ENCODE data around the gene KCNA1.

The KCNA1 gene

DNA sequence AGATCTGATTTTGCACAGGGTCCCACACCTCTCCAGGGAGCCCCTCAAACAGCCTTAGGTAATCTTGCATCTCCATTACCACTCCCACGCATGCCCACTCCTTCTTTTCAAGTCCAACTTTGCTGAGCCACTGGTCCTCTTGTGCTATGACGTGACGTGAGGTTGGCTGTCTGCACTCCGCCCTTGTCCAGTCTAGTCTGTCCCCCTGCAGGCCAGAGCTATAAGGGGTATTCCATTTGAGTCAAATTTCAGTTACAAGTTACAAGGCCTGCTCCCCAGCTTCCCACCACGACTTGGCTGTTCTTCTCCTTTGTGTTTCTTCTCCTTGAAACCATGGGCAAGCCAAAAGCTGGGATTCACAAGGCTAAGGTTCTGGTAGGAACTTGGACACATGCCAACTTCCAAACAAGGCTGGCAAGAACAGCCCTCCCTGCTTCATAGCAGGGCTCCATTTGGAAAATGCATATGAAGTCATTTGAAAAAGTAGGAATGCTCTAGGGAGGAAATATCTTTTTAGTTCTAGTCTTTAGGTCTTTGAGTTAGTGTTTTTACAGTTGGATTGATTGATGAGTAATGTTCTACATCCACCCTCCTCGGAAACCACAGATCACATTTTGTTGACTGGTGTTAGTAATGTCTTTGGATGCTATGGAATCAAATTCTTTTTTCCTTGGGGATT is 49.1 kb downstream of the KCNA1 start:
- no peak for DNase-seq (ENCODE audit: low read depth, low spot score)
- H3K27ac ChIP-seq = no peak overlapping the region

DNA sequence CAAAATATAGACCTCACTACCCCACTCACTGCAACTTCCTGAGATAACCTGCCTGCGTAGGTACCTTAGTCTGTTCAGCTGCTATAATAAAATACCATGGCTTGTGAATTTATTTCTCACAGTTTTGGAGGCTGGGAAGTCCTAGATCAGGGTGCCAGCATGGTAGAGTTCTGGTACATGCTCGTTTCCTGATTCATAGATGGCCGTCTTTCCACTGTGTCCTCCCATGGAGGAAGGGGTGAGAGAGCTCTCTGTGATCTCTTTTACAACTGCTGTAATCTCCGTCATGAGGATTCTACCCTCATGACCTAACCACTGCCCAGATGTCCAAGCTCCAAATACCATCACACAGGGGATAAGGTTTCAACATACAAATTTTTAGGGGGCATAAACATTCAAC is 49.7 kb downstream of the KCNA1 start:
- no peak overlapping the region for H3K27ac ChIP-seq
- DNase-seq (ENCODE audit: low read depth, low spot score) = no peak

DNA sequence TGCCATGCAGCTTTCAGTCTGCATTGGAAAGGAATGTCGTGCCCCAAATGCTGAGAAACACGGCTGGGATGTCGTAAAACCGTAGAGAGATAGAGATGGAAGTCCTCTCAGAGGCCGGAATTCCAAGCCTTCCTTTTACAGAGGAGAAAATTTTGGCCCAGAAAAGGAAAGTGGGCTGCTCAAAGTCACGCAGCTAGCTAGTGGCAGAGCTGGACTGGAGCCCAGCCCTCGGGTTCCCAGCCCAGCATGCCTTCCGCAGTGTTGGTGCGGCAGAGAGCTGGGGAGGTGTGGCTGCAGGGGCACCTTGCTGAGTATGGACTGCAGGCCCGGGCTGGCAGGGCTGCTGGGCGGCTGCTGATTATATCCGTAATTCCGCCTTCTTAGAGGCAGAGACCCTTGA is 50.3 kb downstream of the KCNA1 start:
- DNase-seq (ENCODE audit: low read depth, low spot score) = no peak

DNA sequence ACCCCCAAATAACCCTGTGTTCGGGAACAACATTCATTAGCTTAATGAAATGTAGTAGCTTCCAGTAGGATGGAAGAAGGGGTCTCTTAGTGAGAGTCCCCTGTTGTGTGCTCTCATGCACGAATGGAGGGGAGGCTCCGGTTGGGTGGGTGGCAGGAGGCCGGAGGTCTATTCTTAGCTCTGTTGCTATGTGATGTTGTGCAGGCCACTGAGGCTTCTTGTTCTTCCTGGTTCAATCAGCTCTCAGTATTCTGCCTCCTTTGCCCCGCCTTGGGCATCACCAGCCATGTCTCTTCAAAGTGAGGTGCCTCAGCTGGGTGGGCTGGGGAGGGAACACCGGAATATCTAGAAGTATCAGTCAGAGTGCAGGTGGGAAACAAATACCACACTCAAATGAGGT is 50.8 kb downstream of the KCNA1 start:
- no peak for DNase-seq (ENCODE audit: low read depth, low spot score)
- H3K27ac ChIP-seq = no peak overlapping the region

More for the DNA sequence above, 50.3 kb downstream of the KCNA1 start:
- no peak overlapping the region for H3K27ac ChIP-seq

DNA sequence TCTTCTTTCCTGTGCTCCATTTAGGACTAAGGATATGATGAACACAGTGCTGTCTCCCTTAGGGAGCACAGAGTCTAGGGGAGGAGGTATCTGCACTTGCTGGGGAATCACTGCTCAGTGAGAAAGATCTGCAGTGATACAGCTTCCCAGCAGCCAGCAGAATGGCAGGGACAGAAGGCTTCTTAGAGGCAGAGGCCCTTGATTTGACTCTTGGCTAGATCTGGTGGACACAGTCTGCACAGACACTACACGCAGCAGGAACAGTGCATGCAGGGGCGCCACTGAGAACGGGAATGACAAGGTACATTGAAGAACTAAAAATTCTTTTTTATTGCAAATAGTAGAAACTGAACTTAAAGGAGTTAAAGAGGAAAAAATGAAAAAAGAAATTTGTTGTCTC is 51.6 kb downstream of the KCNA1 start:
- H3K27ac ChIP-seq = no peak overlapping the region
- no peak for DNase-seq (ENCODE audit: low read depth, low spot score)

DNA sequence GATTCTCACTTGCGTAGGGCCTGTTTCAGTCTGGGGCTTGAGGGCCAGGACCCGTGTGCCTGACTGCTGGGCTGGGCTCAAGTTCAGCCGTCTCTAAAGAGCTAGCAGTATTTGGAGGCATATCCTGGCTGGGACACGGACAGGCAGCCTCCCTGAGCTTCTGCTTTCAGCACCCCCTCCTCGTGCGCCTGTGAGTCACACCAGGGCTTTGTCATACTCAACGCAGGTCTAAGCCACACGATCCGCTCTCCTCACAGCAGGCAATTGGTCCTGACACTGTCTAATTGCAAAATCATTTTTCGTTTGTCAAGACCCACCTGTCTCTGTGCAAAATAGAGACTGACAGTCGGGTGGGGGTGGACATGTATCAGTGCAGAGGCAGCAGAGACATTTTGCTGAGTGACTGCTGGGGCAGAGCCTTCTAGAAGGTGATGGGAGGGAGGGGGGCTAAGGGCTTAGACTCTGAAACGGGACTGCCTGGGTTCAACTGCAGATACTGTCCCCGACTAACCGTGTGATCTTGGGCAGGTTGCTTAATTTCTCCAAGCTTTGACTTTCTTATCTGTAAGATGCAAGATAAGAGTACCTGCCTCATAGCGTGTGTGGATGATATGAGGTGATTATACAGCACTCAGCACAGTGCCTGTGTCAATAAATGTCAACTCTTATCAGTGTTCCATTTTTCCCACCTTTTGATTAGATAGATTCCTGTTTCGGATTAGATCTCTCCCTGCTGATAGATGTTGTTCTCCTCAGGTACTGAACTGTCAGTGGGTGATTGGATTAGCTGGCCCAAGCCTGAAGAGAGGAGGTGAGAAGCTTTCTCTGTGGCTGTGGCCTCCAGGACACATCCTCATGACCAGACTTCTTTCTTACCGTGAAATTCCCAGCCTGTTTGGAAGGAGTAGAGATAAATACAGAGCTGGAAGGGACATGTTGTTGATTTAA is 53.1 kb downstream of the KCNA1 start:
- H3K27ac ChIP-seq = no peak overlapping the region
- DNase-seq (ENCODE audit: low read depth, low spot score) = no peak
